Neural crest cell (in vitro differentiated cells): ENCODE data around the gene RNF44. TPM values are rescaled to one million over a fixed set of nuclear protein-coding genes. Genes with fewer than 3 reads are reported as not detected.
A peak's percentile ranks its signal among the peaks of the same experiment; 100 is the strongest.

Experiments
- DNase-seq: peaks from one replicate; pipeline ENCODE4 v3.0.0; 2021; ENCODE audit warnings: low read depth, mixed read lengths, low spot score
- H3K27ac Mint-ChIP-seq: one replicate; pipeline ENCODE4 v1.8.0; 2021; ENCODE audit warnings: mild to moderate bottlenecking, mixed read lengths; ENCODE audit not compliant: unreplicated experiment
- H3K27me3 Mint-ChIP-seq: 2 replicates; pipeline ENCODE4 v1.8.0; 2021; ENCODE audit warnings: low read depth, mild to moderate bottlenecking, mixed read lengths
- H3K36me3 Mint-ChIP-seq: 2 replicates; pipeline ENCODE4 v1.8.0; 2021; ENCODE audit warnings: low read depth, mild to moderate bottlenecking, mixed read lengths
- H3K4me1 Mint-ChIP-seq: 2 replicates; pipeline ENCODE4 v1.8.0; 2021; ENCODE audit warnings: mixed read lengths
- H3K4me3 Mint-ChIP-seq: one replicate; pipeline ENCODE4 v1.8.0; 2021; ENCODE audit warnings: mild to moderate bottlenecking, mixed read lengths
- H3K9me3 Mint-ChIP-seq: 2 replicates; pipeline ENCODE4 v1.8.0; 2021; ENCODE audit warnings: mixed read lengths
- CTCF ChIP-seq: fragments of 200-600 bp; sonication (generic); conservative IDR thresholded peaks from 2 replicates; pipeline ENCODE4 v1.5.0; 2021; ENCODE audit warnings: antibody characterized with exemption, mild to moderate bottlenecking
- total RNA-seq: library from RNA; stranded (reverse); gene quantifications from 2 replicates; pipeline ENCODE4 v1.2.1, GENCODE V29; 2021

The RNF44 gene
- total RNA-seq, 1 donor from 2014 or later = 93.8 TPM

DNA sequence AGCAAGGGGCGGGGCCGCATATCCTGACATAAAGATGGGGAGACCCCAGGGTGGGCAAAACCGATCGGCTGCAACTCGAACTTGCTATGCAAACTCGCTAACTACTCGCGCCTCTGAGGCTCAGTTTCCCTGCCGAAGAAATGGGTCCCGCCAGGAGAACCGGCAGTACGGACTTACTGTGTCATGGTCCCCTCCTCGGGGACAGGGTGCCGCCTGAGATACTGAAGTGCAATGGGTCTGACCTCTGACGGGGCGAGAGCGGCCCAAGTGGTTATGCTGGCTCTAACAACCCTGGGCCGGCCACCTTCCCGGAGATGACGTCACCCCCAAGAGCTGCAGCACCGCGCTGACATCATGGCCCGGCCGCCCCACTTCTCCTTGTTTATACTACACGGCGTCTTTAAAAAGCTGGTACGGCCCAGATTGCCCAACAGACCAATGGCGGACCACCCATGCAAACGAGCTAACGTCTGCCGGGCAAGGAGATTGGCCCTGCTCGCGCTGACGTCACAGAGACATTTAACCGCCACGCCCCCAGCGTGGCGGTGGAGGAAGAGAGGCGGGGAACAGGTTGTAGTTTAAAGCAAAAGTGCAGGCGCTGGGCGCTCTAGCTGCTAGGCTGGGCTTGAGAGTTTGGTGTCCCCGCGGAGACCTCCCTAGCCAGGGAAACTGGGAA lies 490 bp upstream of the RNF44 start:
- Mint-ChIP-seq H3K27me3 (peaks cover 24% of the 10 kb centered on the region), H3K9me3 (no peaks in the 10 kb centered on the region), H3K4me1 (peaks cover 58% of the 10 kb centered on the region), H3K4me3 (peak overlapping the region; percentile 100), H3K27ac (peak overlapping the region; percentile 100), H3K36me3 (peaks cover 7% of the 10 kb centered on the region)
- DNase-seq = peak; percentile 88
- TF ChIP-seq CTCF = no peak

DNA sequence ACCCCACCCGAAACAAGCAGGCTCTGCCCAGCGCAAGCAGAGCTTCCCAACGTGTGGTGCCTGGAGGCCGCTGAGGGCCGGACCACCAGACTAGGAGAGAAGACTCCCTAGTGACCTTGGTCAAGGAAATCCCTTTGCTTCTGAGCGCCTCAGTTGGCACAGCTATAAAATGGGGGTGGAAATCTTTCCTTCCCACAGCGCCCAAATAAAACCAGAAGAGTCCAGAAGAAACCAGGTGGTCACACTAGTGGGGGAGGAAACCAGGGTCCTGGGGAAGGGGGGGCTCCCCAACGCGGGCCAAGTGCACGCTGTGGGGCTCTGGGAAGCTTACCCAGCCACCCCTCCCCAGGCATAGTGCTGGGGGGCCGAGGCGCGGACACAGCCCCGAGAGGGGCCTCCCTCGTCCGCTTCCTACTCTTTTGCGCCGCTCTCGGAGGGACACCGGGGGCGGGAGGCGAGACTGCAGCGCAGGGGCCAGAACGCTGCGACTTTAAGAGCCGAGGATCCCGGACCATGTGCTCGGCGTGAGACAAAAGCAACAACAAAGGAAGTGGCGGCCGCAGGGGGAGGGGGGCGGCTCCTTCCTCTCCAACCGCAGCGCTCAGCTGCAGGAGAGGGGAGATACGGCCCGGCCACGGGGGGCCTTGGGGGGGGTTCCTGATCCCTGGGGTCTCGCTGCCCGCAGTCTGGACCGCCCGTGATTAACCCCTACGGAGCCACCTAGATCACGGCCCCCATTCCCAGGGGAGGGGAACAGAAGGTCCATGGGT lies 885 bp downstream of the RNF44 start:
- Mint-ChIP-seq H3K4me3 (peak overlapping the region; percentile 100), H3K9me3 (no peaks in the 10 kb centered on the region), H3K4me1 (peaks cover 46% of the 10 kb centered on the region), H3K36me3 (peaks cover 7% of the 10 kb centered on the region), H3K27me3 (peaks cover 12% of the 10 kb centered on the region), H3K27ac (peak overlapping the region; percentile 99)
- DNase-seq = peak; percentile 65
- no peak for TF ChIP-seq CTCF

GRCh38 chr5:176535664-176536131 lies 1.5 kb downstream of the RNF44 start:
- Mint-ChIP-seq H3K4me1 (peaks cover 44% of the 10 kb centered on the region), H3K9me3 (no peaks in the 10 kb centered on the region), H3K27ac (peak overlapping the region; percentile 99), H3K4me3 (peak overlapping the region; percentile 100), H3K27me3 (peaks cover 10% of the 10 kb centered on the region), H3K36me3 (peaks cover 7% of the 10 kb centered on the region)
- DNase-seq = no peak
- no peak for TF ChIP-seq CTCF

DNA sequence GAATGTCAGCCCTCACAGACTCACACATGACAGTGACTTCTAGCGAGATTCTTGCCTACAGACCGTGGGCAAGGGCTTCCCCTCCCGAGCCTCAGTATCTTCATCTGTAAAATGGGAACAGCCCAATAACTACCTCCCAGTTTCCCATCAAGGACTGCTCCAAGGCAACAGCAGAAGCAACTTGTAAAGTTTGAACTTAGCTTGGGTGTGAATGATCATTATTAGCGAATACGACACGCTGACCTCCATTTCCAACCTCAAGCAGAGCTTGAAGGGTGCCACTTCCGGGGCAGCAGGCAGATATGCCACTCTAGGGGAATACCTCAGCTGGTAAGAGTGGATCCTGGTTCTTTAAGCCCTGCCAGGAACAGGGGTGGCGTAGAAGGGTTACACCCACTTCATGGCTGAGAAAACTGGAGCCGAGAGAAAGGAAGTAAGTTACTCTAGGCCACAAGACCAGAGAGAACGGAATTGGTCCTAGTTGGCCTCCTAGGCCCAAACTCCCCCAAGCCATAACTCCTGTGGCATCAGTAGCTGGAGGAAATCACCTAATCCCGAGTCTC lies 2.0 kb downstream of the RNF44 start:
- Mint-ChIP-seq H3K9me3 (no peaks in the 10 kb centered on the region), H3K27ac (peak overlapping the region; percentile 99), H3K36me3 (peaks cover 7% of the 10 kb centered on the region), H3K4me3 (peak overlapping the region; percentile 100), H3K27me3 (peaks cover 8% of the 10 kb centered on the region), H3K4me1 (peaks cover 41% of the 10 kb centered on the region)
- no peak for DNase-seq
- no peak for TF ChIP-seq CTCF

DNA sequence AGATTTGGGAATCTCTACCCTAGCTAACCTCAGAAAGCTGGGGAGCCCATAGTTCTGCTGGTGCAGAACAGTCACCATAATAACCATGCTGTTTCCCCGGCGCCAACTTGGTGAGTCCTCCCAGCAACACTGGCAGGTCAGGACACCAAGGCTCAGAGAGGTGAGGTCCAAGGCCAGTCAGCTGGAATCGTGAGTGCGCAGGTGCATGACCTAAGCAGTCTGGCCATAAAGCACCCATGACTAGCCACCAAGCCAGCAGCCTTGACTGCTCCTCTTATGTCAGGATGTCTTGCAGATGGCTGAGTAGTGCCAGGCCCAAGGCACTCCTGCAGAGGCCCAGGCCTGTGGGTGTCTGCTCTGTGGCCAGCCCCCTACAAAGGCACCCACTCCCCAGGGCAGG lies 2.6 kb downstream of the RNF44 start:
- Mint-ChIP-seq H3K4me1 (peaks cover 41% of the 10 kb centered on the region), H3K27ac (peak overlapping the region; percentile 37), H3K36me3 (peaks cover 7% of the 10 kb centered on the region), H3K9me3 (no peaks in the 10 kb centered on the region), H3K4me3 (peak overlapping the region; percentile 100), H3K27me3 (peaks cover 8% of the 10 kb centered on the region)
- no peak for DNase-seq
- TF ChIP-seq CTCF = no peak
